ENCODE data around the gene PLD4. TPM values are rescaled to one million over a fixed set of nuclear protein-coding genes. Genes with fewer than 3 reads are reported as not detected.

The PLD4 gene
- total RNA-seq, 4 donors from 2014 or later = under 0.01 to 1.3 TPM; not detected in 2

GRCh38 chr14:104879201-104879982 lies 45.3 kb upstream of the PLD4 start:
- TF ChIP-seq, protein P1, sequence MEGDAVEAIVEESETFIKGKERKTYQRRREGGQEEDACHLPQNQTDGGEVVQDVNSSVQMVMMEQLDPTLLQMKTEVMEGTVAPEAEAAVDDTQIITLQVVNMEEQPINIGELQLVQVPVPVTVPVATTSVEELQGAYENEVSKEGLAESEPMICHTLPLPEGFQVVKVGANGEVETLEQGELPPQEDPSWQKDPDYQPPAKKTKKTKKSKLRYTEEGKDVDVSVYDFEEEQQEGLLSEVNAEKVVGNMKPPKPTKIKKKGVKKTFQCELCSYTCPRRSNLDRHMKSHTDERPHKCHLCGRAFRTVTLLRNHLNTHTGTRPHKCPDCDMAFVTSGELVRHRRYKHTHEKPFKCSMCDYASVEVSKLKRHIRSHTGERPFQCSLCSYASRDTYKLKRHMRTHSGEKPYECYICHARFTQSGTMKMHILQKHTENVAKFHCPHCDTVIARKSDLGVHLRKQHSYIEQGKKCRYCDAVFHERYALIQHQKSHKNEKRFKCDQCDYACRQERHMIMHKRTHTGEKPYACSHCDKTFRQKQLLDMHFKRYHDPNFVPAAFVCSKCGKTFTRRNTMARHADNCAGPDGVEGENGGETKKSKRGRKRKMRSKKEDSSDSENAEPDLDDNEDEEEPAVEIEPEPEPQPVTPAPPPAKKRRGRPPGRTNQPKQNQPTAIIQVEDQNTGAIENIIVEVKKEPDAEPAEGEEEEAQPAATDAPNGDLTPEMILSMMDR (IDR thresholded peaks at IDR 0.05; ENCODE audit: low read depth) = no peak

DNA sequence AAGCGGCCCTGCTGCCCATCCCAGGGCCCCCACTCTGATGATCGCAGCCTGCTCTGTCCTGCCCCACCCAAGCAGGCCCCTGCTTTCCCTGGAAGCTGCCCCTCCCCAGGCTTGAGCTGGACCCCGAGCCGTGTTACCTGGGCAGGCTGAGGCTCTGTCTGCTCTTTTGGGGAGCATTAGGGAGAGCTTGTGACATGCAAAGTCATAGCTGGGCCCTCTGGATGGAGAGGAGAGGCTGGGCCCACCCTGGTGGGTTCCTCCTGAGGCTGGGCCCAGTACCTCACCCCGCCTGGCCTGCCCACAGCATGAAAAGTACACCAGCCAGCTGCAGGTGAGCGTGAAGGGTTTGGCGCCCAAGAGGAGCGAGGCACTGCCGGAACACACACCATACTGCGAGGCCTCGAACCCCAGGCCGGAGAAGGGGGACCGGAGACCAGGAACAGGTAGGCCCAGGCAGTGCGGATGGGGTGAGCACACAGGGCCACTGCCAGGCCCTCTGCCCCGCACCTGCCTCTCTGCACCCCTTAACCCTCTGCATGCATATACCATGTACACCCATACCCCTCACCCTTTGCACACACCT lies 44.6 kb upstream of the PLD4 start:
- TF ChIP-seq, protein P1 (IDR thresholded peaks at IDR 0.05; ENCODE audit: low read depth) = no peak

GRCh38 chr14:104880584-104881210 lies 44.0 kb upstream of the PLD4 start:
- TF ChIP-seq, protein P1 (IDR thresholded peaks at IDR 0.05; ENCODE audit: low read depth) = no peak

DNA sequence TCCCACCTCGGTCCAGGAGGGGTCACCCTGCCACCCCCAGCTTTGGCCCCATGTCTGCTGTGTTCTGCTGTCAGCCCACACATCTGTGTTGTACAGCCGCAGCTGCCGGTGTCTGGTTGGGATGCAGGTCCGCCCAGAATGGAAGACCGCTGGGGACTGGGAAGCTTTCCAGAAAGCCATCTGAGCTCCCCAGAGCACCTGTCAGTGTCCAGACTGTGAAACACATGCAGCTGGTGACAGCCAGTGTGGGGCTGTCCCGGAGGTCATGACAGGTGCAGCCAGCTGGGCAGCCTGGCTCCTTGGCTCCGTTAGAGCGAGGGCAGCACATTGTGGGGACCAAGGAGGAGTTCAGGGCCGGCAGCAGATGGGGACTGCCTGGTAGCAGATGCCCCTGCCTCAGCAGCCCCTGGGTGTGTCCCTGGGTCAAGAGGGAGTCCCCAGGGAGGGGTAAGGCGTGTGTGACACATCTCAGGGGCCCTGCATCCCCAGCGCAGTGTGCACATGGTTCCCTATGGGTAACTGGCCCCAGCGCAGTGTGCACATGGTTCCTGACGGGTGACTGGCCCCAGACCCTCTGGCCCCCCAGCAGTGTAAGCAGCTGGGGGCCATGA lies 43.2 kb upstream of the PLD4 start:
- TF ChIP-seq, protein P1 (IDR thresholded peaks at IDR 0.05; ENCODE audit: low read depth) = no peak

- TF ChIP-seq, protein P1 (IDR thresholded peaks at IDR 0.05; ENCODE audit: low read depth) = no peak
Observed at GRCh38 chr14:104882325-104882973, 42.2 kb upstream of the PLD4 start.

DNA sequence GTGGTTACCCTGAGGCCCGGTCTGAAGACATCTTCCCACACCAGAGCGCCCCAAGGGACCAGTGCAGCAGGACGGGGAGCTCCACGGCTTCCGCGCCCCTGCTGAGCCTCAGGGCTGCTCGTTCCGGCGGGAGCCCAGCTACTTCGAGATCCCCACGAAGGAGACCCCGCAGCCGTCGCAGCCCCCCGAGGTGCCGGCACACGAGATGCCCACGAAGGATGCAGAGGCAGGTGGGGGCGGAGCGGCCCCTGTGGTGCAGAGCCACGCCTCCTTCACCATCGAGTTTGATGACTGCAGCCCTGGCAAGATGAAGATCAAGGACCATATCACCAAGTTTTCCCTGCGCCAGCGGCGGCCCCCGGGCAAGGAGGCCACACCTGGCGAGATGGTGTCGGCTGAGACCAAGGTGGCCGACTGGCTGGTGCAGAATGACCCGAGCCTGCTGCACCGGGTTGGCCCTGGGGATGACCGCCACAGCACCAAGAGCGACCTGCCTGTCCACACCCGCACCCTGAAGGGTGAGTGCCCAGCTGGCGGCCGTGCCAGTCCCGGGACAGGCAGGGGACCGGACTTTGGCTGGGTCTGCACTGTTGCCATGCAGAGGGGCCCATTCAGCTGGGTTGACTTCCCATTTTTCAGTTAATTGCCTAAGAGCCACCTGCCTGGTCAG lies 41.6 kb upstream of the PLD4 start:
- TF ChIP-seq, protein P1 (IDR thresholded peaks at IDR 0.05; ENCODE audit: low read depth) = no peak

All from subcutaneous adipose tissue (tissue), 4 donors.